Esophagus muscularis mucosa (tissue), 4 donors: Measurements from ENCODE around the gene CNGA2. TPM values are rescaled to one million over a fixed set of nuclear protein-coding genes. Genes with fewer than 3 reads are reported as not detected.
A peak's percentile ranks its signal among the peaks of the same experiment; 100 is the strongest.
"Not testable (repeated sequence)": the region's sequence is repeated elsewhere in the genome, so short reads cannot be mapped to it uniquely, and the experiment has no call there.

ENCODE experiments used
- DNase-seq: peaks from one replicate; pipeline ENCODE4 v3.0.0-alpha.2; 2017; ENCODE audit errors: extremely low spot score
- H3K27ac ChIP-seq, 4 donors: fragments of 200-600 bp; sonication (generic); replicated peaks in 1 of 4; 1 replicate in 3 of 4; 2 replicates in 1 of 4; pipeline ENCODE4 v1.5.1; 2016 to 2019; ENCODE audit warnings: mild to moderate bottlenecking in 1 of 4
- H3K27me3 ChIP-seq, 4 donors: fragments of 200-600 bp; sonication (generic); one replicate each; pipeline versions ENCODE4 v1.5.1 to v1.6.0; 2016 to 2019
- H3K36me3 ChIP-seq, 4 donors: fragments of 200-600 bp; sonication (generic); one replicate each; pipeline ENCODE4 v1.5.1; 2016 to 2019
- H3K4me1 ChIP-seq, 4 donors: fragments of 200-600 bp; sonication (generic); one replicate each; pipeline ENCODE4 v1.5.1; 2016 to 2019
- H3K4me3 ChIP-seq, 4 donors: fragments of 200-600 bp; sonication (generic); 1 replicate in 2 of 4; 2 replicates in 2 of 4; pipeline ENCODE4 v1.5.1; 2016 to 2019; ENCODE audit warnings: mild to moderate bottlenecking in 4 of 4, moderate library complexity in 1 of 4
- H3K9me3 ChIP-seq, 4 donors: fragments of 200-600 bp; sonication (generic); 1 replicate in 3 of 4; 2 replicates in 1 of 4; pipeline ENCODE4 v1.5.1; 2016 to 2019
- EP300 ChIP-seq: sonication (generic); formaldehyde crosslinking; IDR thresholded peaks from one replicate; pipeline ENCODE4 v1.6.1; 2017; ENCODE audit warnings: antibody characterized with exemption
- POLR2A ChIP-seq: fragments of 450-650 bp; IDR thresholded peaks from one replicate; pipeline ENCODE4 v1.6.1; 2017; ENCODE audit warnings: antibody characterized with exemption, moderate library complexity, mild to moderate bottlenecking, low read depth
- POLR2AphosphoS5 ChIP-seq, 2 donors: sonication (generic); formaldehyde crosslinking; IDR thresholded peaks; one replicate each; pipeline ENCODE4 v1.6.1; 2017; ENCODE audit warnings: antibody characterized with exemption in 2 of 2
- WGBS: methylation state at CpG from one replicate; pipeline ENCODE4 v1.1.5; 2018; 5-methylcytosine and 5-hydroxymethylcytosine counted together
- intact Hi-C: fragments of 100-400 bp; cut with DNase I; formaldehyde crosslinking; loops from one replicate; pipeline ENCODE4 v1.15.1; 2023
- total RNA-seq, 4 donors: library from RNA; depleted of rRNA; stranded (reverse); fragments of >200 nt; gene quantifications; one replicate each; pipeline versions ENCODE4 v1.1.0 to v1.2.1, GENCODE V29; 2016
- TF ChIP-seq, protein P1 (sequence below), 3 experiments: fragments of 200-600 bp in 2 of 3; fragments of 450-650 bp in 1 of 3; sonication (generic) in 2 of 3; IDR thresholded peaks; one replicate each; pipeline ENCODE4 v1.5.1; 2017 to 2019; ENCODE audit warnings: antibody characterized with exemption in 3 of 3, mild to moderate bottlenecking in 2 of 3, moderate library complexity in 1 of 3

CNGA2 gene
- total RNA-seq, 4 donors from 2014 or later = not detected

- Histone ChIP-seq H3K27ac (peak within 1 kb of the TSS in 1 of 4 donors; percentile 3), H3K36me3 (no peaks in the 10 kb centered on the region), H3K4me3 (peak within 1 kb of the TSS; percentile 32 to 49 (median 36)), H3K9me3 (no peaks in the 10 kb centered on the region), H3K4me1 (peaks cover 0 to 6% (median 2%) of the 10 kb centered on the region in 4 donors), H3K27me3 (peaks cover 0 to 10% (median 0%) of the 10 kb centered on the region in 4 donors)
- TF ChIP-seq, protein P1, sequence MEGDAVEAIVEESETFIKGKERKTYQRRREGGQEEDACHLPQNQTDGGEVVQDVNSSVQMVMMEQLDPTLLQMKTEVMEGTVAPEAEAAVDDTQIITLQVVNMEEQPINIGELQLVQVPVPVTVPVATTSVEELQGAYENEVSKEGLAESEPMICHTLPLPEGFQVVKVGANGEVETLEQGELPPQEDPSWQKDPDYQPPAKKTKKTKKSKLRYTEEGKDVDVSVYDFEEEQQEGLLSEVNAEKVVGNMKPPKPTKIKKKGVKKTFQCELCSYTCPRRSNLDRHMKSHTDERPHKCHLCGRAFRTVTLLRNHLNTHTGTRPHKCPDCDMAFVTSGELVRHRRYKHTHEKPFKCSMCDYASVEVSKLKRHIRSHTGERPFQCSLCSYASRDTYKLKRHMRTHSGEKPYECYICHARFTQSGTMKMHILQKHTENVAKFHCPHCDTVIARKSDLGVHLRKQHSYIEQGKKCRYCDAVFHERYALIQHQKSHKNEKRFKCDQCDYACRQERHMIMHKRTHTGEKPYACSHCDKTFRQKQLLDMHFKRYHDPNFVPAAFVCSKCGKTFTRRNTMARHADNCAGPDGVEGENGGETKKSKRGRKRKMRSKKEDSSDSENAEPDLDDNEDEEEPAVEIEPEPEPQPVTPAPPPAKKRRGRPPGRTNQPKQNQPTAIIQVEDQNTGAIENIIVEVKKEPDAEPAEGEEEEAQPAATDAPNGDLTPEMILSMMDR (IDR thresholded peaks at IDR 0.05) = no peak
- TF ChIP-seq POLR2AphosphoS5 (IDR thresholded peaks at IDR 0.05) = no peak
- no peak for DNase-seq
- WGBS = 45% methylated on average over 25 of the region's 100 CpGs
- intact Hi-C loops = no loop called here
Measured at GRCh38 chrX:151694661-151695582, 39.6 kb upstream of the CNGA2 start, which contains the start of gene PRRG3. TSS of gene PRRG3 (plus strand) at chrX:151695458. CDS start at chrX:151698815, 3,357 bp downstream.

DNA sequence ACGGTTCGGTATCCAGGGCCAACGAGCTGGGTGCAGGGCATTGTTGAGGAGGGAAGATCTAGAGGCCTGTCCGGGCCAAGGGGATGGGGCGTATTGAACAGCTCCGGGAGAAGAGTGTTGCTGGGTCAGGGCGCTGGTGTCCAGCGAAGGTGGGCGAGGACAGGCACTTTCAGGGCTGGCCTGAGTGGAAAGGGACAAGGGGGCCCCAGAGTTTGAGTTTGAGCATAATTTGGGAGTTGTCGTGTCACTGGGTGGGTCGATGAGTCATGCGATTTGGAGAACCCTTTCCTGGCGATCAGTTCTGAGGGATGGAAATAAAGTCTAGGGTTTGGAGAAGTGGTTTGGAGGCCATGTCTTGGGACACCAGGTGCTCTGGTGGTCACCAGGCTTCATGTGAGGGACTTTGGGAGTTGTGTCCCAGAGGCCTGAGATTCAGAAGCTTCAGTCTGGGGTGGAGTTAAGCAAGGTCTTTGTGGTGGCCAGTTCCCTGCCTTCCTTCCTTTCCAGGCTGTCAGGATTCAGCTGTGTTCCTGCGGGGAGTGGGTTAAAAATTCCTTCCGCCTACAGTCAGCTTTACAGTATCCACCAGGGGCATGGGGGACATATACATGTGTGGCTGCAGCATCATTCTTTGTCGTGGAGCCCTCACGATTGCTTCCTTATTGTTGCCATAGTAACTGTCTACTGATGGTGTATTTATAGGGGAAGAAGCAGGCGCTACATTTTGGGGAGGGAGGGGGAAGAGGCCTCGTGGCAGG, 38.8 kb upstream of the CNGA2 start:
- peak overlapping the region in 1 of 4 donors; percentile 3 for H3K27ac ChIP-seq

GRCh38 chrX:151697082-151697481, 37.5 kb upstream of the CNGA2 start:
- H3K9me3 ChIP-seq, intact Hi-C loops, H3K36me3 ChIP-seq, H3K27ac ChIP-seq, DNase-seq, H3K4me3 ChIP-seq, H3K4me1 ChIP-seq: not testable (repeated sequence)
- 75% methylated on average over 8 of the region's 8 CpGs for WGBS
- H3K27me3 ChIP-seq = peaks cover 0 to 10% (median 0%) of the 10 kb centered on the region in 4 donors

More for the DNA sequence above, 38.8 kb upstream of the CNGA2 start:
- Histone ChIP-seq H3K4me3 (peak overlapping the region; percentile 32 to 49 (median 36)), H3K36me3 (no peaks in the 10 kb centered on the region), H3K9me3 (no peaks in the 10 kb centered on the region), H3K4me1 (peaks cover 0 to 6% (median 2%) of the 10 kb centered on the region in 4 donors), H3K27me3 (peaks cover 0 to 10% (median 0%) of the 10 kb centered on the region in 4 donors)
- intact Hi-C loops = no loop called here
- no peak for DNase-seq
- 42% methylated on average over 19 of the region's 19 CpGs for WGBS
- TF ChIP-seq EP300 (no peak), POLR2A (no peak), POLR2AphosphoS5 (IDR thresholded peaks at IDR 0.05) (no peak)
- TF ChIP-seq, protein P1 (IDR thresholded peaks at IDR 0.05) = no peak

DNA sequence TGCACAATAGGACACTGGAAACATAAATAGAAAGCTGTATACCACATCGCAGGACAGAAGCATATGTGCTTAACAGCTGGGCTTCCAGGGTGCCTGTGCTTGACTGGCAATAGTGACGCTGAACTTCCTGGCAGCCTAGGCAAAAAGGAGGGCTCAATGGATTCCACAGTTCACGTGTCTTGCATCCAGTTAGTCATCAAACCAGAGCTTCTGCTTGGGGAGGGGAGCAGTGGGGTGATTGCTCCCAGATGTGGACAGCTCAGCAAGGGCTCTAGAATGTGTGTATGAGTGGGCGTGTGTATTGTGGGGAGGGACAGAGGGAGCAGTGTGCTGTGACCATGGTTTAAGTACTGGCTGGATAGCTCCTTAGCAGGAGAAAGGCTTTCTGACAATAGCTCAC, 37.0 kb upstream of the CNGA2 start:
- Histone ChIP-seq H3K4me1 (peaks cover 0 to 6% (median 2%) of the 10 kb centered on the region in 4 donors), H3K36me3 (no peaks in the 10 kb centered on the region), H3K27me3 (peaks cover 0 to 10% (median 0%) of the 10 kb centered on the region in 4 donors), H3K4me3 (no peak overlapping the region), H3K27ac (no peak overlapping the region), H3K9me3 (no peaks in the 10 kb centered on the region)
- intact Hi-C loops = no loop called here
- DNase-seq = no peak
- WGBS = 66% methylated on average over 4 of the region's 4 CpGs
- no peak for TF ChIP-seq POLR2AphosphoS5 (IDR thresholded peaks at IDR 0.05)
- no peak for TF ChIP-seq EP300
- TF ChIP-seq, protein P1 (IDR thresholded peaks at IDR 0.05) = no peak
- no peak for TF ChIP-seq POLR2A

DNA sequence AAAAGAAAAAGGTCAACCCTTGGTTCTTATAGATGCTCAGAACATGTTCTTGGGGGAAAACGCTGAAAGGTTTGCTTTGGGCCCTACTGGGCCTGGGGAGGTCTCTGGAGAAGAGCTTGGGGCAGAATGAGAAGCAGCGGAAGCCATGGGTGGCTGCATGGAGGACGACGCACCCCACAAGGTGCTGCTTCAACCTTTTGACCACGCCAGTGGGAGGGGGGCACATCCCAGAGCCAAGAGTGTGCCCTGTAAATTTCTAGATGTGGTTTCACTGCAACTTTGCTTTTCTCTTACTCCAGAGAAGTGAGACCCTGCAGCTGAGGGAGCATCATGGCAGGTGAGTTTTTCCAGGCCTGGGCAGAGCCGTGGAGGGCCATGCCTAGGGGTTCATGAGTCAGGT, 36.1 kb upstream of the CNGA2 start:
- intact Hi-C loops = no loop called here
- Histone ChIP-seq H3K27ac (no peak overlapping the region), H3K4me1 (peaks cover 0 to 7% (median 5%) of the 10 kb centered on the region in 4 donors), H3K36me3 (no peaks in the 10 kb centered on the region), H3K4me3 (no peak overlapping the region), H3K9me3 (no peaks in the 10 kb centered on the region), H3K27me3 (peaks cover 0 to 10% (median 0%) of the 10 kb centered on the region in 4 donors)
- TF ChIP-seq EP300 (no peak), POLR2A (no peak), POLR2AphosphoS5 (IDR thresholded peaks at IDR 0.05) (no peak)
- TF ChIP-seq, protein P1 (IDR thresholded peaks at IDR 0.05) = no peak
- WGBS = 71% methylated on average over 6 of the region's 6 CpGs
- DNase-seq = no peak
